GM12801 (cell line): ENCODE measurements around the gene PRMT5.

Source experiments
- TF ChIP-seq, protein P1 (sequence below): IDR thresholded peaks from one replicate; pipeline ENCODE4 v1.5.1; 2011; ENCODE audit warnings: control low read depth; ENCODE audit not compliant: insufficient read length; ENCODE audit errors: extremely low read depth

Gene PRMT5

DNA sequence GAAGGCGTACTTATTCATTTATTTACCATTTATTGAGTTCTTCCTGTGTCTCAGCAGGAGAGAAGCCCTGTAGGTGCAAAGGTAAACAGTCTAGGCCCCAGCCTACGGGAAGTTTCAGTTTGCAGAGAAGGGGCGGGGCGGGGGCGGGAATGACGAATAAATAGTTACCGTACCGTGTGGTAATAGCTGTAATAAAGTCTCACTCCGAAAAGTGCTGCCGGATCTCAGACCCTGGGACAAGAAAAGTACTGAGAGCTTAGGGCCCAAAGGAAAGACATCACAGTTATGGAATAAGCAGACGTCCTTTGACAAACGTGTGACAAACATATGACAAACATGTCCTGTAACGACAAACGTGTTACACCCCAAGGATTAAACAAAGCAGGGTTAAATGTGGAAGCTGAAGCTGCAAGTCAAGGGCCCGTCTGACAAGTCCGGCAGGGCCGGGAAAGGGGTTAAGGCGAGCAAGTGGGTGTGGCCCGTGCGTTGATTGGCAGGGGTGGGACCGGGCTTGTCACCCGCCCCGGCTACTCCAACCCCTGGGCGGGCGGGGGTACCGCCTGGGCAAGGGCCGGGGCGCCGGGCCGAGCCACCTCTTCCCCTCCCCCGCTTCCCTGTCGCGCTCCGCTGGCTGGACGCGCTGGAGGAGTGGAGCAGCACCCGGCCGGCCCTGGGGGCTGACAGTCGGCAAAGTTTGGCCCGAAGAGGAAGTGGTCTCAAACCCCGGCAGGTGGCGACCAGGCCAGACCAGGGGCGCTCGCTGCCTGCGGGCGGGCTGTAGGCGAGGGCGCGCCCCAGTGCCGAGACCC is 57.7 kb downstream of the PRMT5 start, which contains the start of gene LRP10:
Gene LRP10 (plus strand): TSS at position 517 of the 809 bp plus-strand sequence. CDS start 564 bp downstream, outside the sequence.
- TF ChIP-seq, protein P1, sequence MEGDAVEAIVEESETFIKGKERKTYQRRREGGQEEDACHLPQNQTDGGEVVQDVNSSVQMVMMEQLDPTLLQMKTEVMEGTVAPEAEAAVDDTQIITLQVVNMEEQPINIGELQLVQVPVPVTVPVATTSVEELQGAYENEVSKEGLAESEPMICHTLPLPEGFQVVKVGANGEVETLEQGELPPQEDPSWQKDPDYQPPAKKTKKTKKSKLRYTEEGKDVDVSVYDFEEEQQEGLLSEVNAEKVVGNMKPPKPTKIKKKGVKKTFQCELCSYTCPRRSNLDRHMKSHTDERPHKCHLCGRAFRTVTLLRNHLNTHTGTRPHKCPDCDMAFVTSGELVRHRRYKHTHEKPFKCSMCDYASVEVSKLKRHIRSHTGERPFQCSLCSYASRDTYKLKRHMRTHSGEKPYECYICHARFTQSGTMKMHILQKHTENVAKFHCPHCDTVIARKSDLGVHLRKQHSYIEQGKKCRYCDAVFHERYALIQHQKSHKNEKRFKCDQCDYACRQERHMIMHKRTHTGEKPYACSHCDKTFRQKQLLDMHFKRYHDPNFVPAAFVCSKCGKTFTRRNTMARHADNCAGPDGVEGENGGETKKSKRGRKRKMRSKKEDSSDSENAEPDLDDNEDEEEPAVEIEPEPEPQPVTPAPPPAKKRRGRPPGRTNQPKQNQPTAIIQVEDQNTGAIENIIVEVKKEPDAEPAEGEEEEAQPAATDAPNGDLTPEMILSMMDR, result no peak

DNA sequence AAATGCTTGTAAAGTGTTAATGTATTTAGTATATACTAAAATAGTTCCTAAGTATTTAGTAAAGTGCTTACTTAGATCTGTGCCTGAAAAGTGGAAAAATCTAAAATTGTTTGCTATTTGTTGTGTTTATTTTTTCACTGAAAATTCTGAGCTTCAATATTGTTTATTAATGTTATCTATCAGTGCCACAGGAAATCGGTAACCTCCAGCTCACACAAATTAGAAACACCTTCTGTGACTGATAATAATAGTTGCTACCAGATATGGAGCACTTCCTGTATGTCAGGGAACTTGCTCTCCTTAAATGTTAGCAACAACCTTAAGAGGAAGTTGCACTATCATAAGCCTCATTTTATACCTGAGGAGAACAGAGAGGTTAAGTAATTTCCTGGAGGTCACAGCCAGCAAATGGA is 58.4 kb downstream of the PRMT5 start:
- TF ChIP-seq, protein P1, result no peak
